ENCODE measurements around the gene RASSF4.

The RASSF4 gene

DNA sequence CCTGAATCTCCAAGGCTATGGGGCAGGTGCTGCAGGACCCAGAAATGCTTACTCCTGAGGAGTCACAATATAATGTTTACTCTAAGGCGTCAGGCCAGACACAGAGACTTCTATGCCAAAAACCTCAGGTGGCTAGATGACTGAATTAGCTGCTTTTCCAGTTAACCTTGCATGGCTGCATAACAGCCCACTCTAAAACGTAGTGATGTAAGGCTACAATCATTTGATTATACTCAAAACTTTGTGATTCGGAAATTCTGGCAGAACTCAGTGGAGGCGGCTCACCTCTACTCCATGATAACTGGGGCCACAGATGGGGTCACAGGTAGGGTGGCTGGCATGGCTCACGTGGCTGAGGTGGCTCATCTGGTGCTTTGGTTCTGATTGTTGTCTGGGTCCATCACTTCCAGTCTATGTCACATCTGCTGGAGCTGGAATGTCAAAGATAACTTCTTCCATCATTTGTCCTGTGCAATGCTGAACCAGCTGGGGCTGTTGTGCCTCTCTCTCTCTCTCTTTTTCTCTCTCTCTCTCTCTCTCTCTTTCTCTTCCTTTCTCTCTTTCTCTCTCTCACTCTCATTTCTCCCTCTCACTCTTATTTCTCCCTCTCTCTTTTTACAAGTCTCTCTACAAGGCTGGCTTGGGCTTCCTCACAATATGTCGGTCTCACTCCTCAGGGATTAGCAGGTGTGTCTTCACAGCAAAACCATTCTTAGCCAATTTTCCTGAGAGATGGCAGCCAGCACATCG is 36.6 kb upstream of the RASSF4 start:
- DNase-seq (ENCODE audit: extremely low read depth, low read depth), result no peak
- TF ChIP-seq, protein P1, sequence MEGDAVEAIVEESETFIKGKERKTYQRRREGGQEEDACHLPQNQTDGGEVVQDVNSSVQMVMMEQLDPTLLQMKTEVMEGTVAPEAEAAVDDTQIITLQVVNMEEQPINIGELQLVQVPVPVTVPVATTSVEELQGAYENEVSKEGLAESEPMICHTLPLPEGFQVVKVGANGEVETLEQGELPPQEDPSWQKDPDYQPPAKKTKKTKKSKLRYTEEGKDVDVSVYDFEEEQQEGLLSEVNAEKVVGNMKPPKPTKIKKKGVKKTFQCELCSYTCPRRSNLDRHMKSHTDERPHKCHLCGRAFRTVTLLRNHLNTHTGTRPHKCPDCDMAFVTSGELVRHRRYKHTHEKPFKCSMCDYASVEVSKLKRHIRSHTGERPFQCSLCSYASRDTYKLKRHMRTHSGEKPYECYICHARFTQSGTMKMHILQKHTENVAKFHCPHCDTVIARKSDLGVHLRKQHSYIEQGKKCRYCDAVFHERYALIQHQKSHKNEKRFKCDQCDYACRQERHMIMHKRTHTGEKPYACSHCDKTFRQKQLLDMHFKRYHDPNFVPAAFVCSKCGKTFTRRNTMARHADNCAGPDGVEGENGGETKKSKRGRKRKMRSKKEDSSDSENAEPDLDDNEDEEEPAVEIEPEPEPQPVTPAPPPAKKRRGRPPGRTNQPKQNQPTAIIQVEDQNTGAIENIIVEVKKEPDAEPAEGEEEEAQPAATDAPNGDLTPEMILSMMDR (IDR thresholded peaks at IDR 0.05; ENCODE audit: low read depth, low read length, missing control alignments), result no peak

DNA sequence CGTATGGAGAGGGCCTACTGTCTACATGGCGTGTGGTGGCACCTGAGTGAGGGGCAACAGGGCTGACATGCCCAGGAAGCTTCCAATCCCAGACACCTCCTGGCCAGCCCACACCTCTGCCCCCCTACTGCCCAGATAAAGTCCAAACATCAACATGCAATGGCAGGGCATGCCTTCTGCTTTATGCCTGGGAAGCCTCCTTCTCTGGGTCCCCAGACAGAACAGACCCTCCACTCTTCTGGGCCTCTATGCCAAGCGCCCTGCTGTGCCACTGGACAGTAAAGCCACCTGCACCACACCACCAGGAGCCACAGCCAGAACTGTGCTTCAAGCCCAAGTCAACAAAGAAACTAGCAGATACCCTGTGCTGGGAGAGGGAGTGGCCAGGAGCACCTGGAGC is 36.0 kb upstream of the RASSF4 start:
- TF ChIP-seq, protein P1 (IDR thresholded peaks at IDR 0.05; ENCODE audit: low read depth, low read length, missing control alignments), result no peak
- no peak for DNase-seq (ENCODE audit: extremely low read depth, low read depth)
- H3K4me3 ChIP-seq (replicated peaks; ENCODE audit: low read depth, low read length), result no peak overlapping the region

More for the DNA sequence above, 36.6 kb upstream of the RASSF4 start:
- H3K4me3 ChIP-seq (replicated peaks; ENCODE audit: low read depth, low read length), result no peak overlapping the region

DNA sequence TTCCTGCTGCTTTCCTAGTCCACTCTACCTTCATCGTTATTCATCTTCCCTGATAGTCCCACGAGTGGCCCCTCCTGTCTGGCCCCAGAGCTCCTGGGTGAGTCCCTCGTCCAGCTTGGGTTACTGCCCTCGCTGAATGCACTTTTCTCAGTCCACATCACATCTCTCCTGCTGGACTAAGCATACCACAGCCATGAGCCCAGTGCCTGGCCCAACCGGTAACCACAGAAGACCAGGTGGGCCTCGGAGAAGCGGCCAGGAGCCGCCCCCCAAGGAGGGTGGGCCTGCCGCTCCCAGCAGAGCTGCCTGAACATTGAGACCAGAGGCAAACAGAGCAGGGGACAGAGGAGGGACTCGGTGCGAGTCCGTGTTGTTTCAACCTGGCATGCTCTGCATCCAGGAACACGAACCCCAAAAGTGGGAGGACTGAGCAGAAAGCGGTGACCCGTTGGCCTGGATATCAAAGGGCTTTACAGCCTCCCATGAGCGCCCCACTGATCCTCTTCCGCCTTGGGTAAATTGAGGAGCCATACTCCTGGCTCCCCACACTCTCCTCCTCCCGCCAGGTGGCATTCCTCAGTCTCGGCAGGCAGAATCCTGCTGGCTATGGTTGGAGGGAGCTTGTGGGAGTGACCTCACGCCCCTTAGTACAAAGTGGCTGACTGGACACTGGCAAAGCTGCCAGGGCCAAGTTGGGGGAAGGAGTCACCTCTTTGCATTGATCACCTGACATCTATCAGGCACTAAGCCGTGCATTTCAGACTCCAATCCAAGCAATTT is 35.2 kb upstream of the RASSF4 start:
- H3K4me3 ChIP-seq (replicated peaks; ENCODE audit: low read depth, low read length), result no peak overlapping the region
- TF ChIP-seq, protein P1 (IDR thresholded peaks at IDR 0.05; ENCODE audit: low read depth, low read length, missing control alignments), result no peak
- no peak for DNase-seq (ENCODE audit: extremely low read depth, low read depth)

DNA sequence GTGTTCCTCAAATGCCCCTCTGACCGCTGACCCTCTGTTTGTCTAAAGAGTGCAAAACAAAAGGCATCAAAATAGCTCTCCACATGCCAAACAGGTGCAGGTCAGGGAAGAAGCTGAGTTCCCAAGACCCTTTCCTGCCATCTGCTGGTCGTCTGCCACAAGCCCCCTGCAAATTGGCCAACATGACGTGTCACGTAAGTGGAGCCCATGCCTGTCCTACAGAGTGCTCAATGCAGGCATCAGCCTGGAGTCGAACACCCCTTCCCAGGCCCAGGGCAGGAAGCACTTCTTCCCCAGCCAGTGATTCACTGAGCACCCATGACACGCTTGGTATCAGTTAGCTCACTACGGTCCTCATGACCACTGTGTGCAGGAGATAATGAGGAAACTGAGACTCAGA is 34.4 kb upstream of the RASSF4 start:
- TF ChIP-seq, protein P1 (IDR thresholded peaks at IDR 0.05; ENCODE audit: low read depth, low read length, missing control alignments), result peak; percentile 30
- no peak overlapping the region for H3K4me3 ChIP-seq (replicated peaks; ENCODE audit: low read depth, low read length)
- no peak for DNase-seq (ENCODE audit: extremely low read depth, low read depth)

DNA sequence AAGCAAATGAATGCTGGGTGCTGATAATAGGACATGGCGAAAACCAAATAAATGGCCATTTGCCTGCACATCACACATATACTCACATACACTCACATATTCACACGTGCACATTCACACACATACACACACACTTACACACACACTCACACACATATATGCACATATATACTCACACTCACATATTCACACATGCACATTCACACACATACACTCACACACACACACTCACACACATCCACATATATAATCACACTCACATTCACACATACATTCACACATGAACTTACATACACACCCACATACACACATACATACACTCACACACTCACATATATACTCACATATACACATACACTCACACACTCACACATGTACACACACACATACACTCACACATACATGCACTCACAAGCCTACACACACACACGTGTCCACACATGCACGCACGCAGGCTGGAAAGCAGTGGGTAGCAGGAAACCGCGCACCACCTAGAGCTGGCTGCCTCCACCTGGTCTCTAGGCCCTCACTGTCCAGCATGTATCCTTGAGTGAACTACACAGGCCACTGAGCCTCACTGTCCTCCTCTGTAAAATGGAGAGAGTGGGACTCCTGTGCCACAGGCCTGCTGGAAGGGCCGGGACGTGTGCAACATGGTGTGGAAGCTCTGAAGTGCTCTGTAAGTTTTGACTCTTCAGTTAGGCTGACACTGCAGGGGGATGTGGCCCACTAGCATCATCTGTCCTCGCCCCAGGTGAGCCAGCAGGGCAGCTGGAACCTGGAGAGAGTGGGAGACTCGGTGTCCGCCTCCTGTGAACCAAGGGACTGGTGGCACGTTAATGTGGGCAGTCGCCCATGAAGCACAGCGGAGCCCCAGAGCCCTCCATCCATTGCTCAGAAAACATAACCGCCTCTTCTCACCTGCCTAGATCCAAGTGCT is 33.5 kb upstream of the RASSF4 start:
- H3K4me3 ChIP-seq (replicated peaks; ENCODE audit: low read depth, low read length), result no peak overlapping the region
- TF ChIP-seq, protein P1 (IDR thresholded peaks at IDR 0.05; ENCODE audit: low read depth, low read length, missing control alignments), result no peak
- DNase-seq (ENCODE audit: extremely low read depth, low read depth), result no peak

DNA sequence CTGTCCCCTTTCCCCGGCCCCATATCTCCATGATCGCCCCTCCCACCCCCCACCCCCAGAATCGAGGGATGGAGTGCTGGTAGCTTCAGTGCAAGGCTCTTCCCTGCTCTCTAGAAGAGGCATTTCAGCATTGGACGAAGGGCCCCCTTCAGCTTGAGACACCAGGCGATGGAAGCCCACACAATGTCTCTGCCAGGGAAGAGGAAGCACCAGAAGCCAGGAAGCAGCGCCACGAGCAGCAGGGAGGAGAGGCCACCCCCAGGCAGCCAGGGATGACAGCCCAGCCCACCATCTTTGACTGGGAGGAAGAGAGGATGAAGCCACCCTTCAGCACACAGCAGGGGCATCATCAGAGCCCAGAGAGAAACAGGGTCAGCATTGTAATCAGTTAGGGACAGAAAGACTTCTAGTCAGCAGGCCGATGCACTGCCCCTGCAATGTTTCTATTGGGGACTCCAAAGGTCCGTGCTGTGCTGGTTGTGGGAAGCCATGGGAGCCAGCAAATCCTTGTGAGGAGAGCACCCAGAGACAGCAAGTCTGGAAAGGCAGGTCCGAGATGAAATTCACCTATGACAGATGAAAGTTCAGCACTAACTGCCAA is 32.8 kb upstream of the RASSF4 start:
- TF ChIP-seq, protein P1 (IDR thresholded peaks at IDR 0.05; ENCODE audit: low read depth, low read length, missing control alignments), result no peak
- no peak for DNase-seq (ENCODE audit: extremely low read depth, low read depth)
- no peak overlapping the region for H3K4me3 ChIP-seq (replicated peaks; ENCODE audit: low read depth, low read length)

Measured in HFF-Myc (cell line).